Endothelial cell of umbilical vein (primary cell): ENCODE data around the gene ITPR2. TPM values are rescaled to one million over a fixed set of nuclear protein-coding genes. Genes with fewer than 3 reads are reported as not detected.

Source experiments
- BruUV-seq: library from RNA; stranded (reverse); fragments of 400-500 nt; replicated peaks from 2 replicates; lab custom pipeline; 2021; lab: Mats Ljungman, UMichigan
- CTCF ChIA-PET: fragments of 300-600, 350-600 bp; sonication (Branson Sonifier 250); formaldehyde crosslinking; loops from one replicate; lab custom pipeline; 2021; ENCODE audit warnings: antibody characterized with exemption, inconsistent platforms; lab: Charles Lee
- POLR2A ChIA-PET: fragments of 300-600, 350-600 bp; sonication (Branson Sonifier 250); formaldehyde crosslinking; loops from one replicate; lab custom pipeline; 2021; ENCODE audit warnings: antibody characterized with exemption, inconsistent platforms; lab: Charles Lee
- DNase-seq: peaks from one replicate; pipeline ENCODE4 v3.0.0-alpha.2; 2011; ENCODE audit warnings: low read depth, low spot score
- FAIRE-seq: peaks from 2 replicates; lab custom pipeline; 2011; peaks lifted over from hg19 to GRCh38; lab: Jason Lieb, UNC
- H2AFZ ChIP-seq: 2 replicates; pipeline ENCODE4 v1.6.0; 2012; ENCODE audit warnings: low read depth, low read length, control low read depth, inconsistent platforms
- H3K27ac ChIP-seq: 2 replicates; pipeline ENCODE4 v1.5.1; 2011; ENCODE audit warnings: low read depth, mild to moderate bottlenecking, control low read depth, low read length, moderate library complexity; ENCODE audit not compliant: insufficient read depth
- H3K27me3 ChIP-seq, 2 experiments: 2 replicates each; pipeline versions ENCODE4 v1.6.0 to v1.6.1; 2011; ENCODE audit warnings: low read length in 2 of 2, mixed read lengths in 1 of 2; ENCODE audit not compliant: control insufficient read depth in 2 of 2, insufficient read depth in 2 of 2
- H3K36me3 ChIP-seq, 2 experiments: 2 replicates in 1 of 2; 3 replicates in 1 of 2; pipeline ENCODE4 v1.5.1; 2011; ENCODE audit warnings: low read length in 2 of 2, mild to moderate bottlenecking in 1 of 2, moderate library complexity in 1 of 2; ENCODE audit not compliant: control insufficient read depth in 2 of 2, insufficient read depth in 2 of 2; ENCODE audit errors: extremely low read depth in 1 of 2
- H3K4me1 ChIP-seq: 3 replicates; pipeline ENCODE4 v1.5.1; 2011; ENCODE audit warnings: mild to moderate bottlenecking, low read length; ENCODE audit not compliant: control insufficient read depth, insufficient read depth; ENCODE audit errors: extremely low read depth
- H3K4me2 ChIP-seq: 2 replicates; pipeline ENCODE4 v1.6.1; 2011; ENCODE audit warnings: low read length, control low read depth, mixed read lengths; ENCODE audit not compliant: insufficient read depth
- H3K4me3 ChIP-seq, 3 experiments: fragments of 200-600 bp in 1 of 3; sonication (generic), shearing (Covaris generic) in 1 of 3; replicated peaks in 1 of 3; 2 replicates each; pipeline ENCODE4 v1.5.1; 2011 to 2016; ENCODE audit warnings: control low read depth in 3 of 3, low read length in 3 of 3, mild to moderate bottlenecking in 2 of 3, inconsistent platforms in 1 of 3, low read depth in 1 of 3, moderate library complexity in 1 of 3; ENCODE audit not compliant: insufficient read depth in 1 of 3
- H3K79me2 ChIP-seq: 2 replicates; pipeline ENCODE4 v1.6.0; 2012; ENCODE audit warnings: low read length, inconsistent platforms; ENCODE audit not compliant: control insufficient read depth, insufficient read depth
- H3K9ac ChIP-seq: replicated peaks from 2 replicates; pipeline ENCODE3; 2011; ENCODE audit warnings: low read length, control low read depth; ENCODE audit not compliant: insufficient read depth; ENCODE audit errors: extremely low read depth
- H3K9me1 ChIP-seq: replicated peaks from 3 replicates; pipeline ENCODE4 v1.6.0; 2011; ENCODE audit warnings: mild to moderate bottlenecking, low read length; ENCODE audit not compliant: control insufficient read depth, insufficient read depth; ENCODE audit errors: extremely low read depth
- H3K9me3 ChIP-seq: replicated peaks from 2 replicates; pipeline ENCODE4 v1.5.1; 2012; ENCODE audit warnings: low read length, inconsistent platforms; ENCODE audit not compliant: control insufficient read depth, insufficient read depth
- H4K20me1 ChIP-seq: replicated peaks from 2 replicates; pipeline ENCODE3; 2011; ENCODE audit warnings: mild to moderate bottlenecking, low read length; ENCODE audit not compliant: control insufficient read depth, insufficient read depth; ENCODE audit errors: extremely low read depth
- CTCF ChIP-seq, 2 donors: IDR thresholded peaks; 1 replicate in 1 of 2; 2 replicates in 1 of 2; pipeline ENCODE4 v1.5.1; 2011; ENCODE audit warnings: low read length in 2 of 2, mild to moderate bottlenecking in 2 of 2, moderate library complexity in 2 of 2, control low read depth in 1 of 2, inconsistent platforms in 1 of 2, low read depth in 1 of 2; ENCODE audit not compliant: insufficient read depth in 1 of 2; ENCODE audit errors: extremely low read depth in 1 of 2
- EZH2 ChIP-seq: IDR thresholded peaks from 2 replicates; pipeline ENCODE4 v1.6.1; 2012; ENCODE audit warnings: borderline replicate concordance, low read depth, mild to moderate bottlenecking, moderate library complexity, low read length, inconsistent platforms; ENCODE audit not compliant: severe bottlenecking
- FOS ChIP-seq: IDR thresholded peaks from 2 replicates; pipeline ENCODE4 v1.6.1; 2011; ENCODE audit warnings: mild to moderate bottlenecking, low read length, moderate library complexity, borderline replicate concordance; ENCODE audit not compliant: insufficient read depth
- GATA2 ChIP-seq: IDR thresholded peaks from 2 replicates; pipeline ENCODE4 v1.7.0; 2011; ENCODE audit warnings: low read depth, mild to moderate bottlenecking, moderate library complexity, mixed read lengths, low read length; ENCODE audit not compliant: insufficient read length, insufficient read depth
- JUN ChIP-seq: IDR thresholded peaks from 2 replicates; pipeline ENCODE4 v1.6.1; 2011; ENCODE audit warnings: borderline replicate concordance, low read depth; ENCODE audit not compliant: insufficient read length, insufficient read depth
- MYC ChIP-seq: IDR thresholded peaks from one replicate; pipeline ENCODE4 v1.6.1; 2011; ENCODE audit warnings: mild to moderate bottlenecking, low read depth, low read length
- POLR2A ChIP-seq: IDR thresholded peaks from 2 replicates; pipeline ENCODE4 v1.6.1; 2012; ENCODE audit warnings: low read depth, mild to moderate bottlenecking, control low read depth, low read length
- POLR2AphosphoS5 ChIP-seq: IDR thresholded peaks from 2 replicates; pipeline ENCODE4 v1.6.1; 2012; ENCODE audit warnings: low read depth, mild to moderate bottlenecking, control low read depth, low read length, moderate library complexity; ENCODE audit not compliant: insufficient read depth
- dilution Hi-C: fragments of 300-500 bp; cut with MboI; formaldehyde crosslinking; loops from one replicate; pipeline ENCODE4 v1.15.0; 2019; ENCODE audit warnings: low sequenced_read_pairs; ENCODE audit not compliant: extremely low pct_ligation_motif_present
- intact Hi-C: fragments of 100-400 bp; cut with micrococcal nuclease; formaldehyde crosslinking; loops from one replicate; pipeline ENCODE4 v1.10.0; 2022
- polyA plus RNA-seq, 4 experiments: library from polyadenylated mRNA; depleted of rRNA in 3 of 4; stranded (reverse) in 3 of 4; unstranded in 1 of 4; fragments of >200 nt; gene quantifications; 2 replicates each; pipeline versions ENCODE4 v1.2.1 to v1.2.3, GENCODE V29; 2011 to 2012; ENCODE audit warnings: missing spikeins in 1 of 4
- total RNA-seq: library from RNA; stranded (reverse); gene quantifications from 2 replicates; pipeline ENCODE4 v1.2.3, GENCODE V29; 2021
- TF ChIP-seq, protein P1 (sequence below): IDR thresholded peaks from 2 replicates; pipeline ENCODE4 v1.6.1; 2011; ENCODE audit not compliant: insufficient read depth, insufficient read length

The ITPR2 gene
- total and polyA plus RNA-seq, 2 donors (not counting 3 experiments of a cell fraction or from before 2014, with no cell fraction given): 16.2 to 86.8 TPM

- no peak overlapping the region for H3K9ac ChIP-seq
- H3K36me3 ChIP-seq: peaks cover 2 to 5% of the 10 kb centered on the region in 2 experiments
- no peaks in the 10 kb centered on the region for H3K79me2 ChIP-seq
- no peak for TF ChIP-seq POLR2AphosphoS5
- TF ChIP-seq FOS: no peak
- TF ChIP-seq EZH2: no peak
- no peak for TF ChIP-seq JUN
- TF ChIP-seq CTCF (IDR thresholded peaks at IDR 0.05; ENCODE audit: extremely low read depth in 1 of 2, insufficient read depth in 1 of 2, low read depth in 1 of 2, low read length in 2 of 2): no peak
- TF ChIP-seq, protein P1, sequence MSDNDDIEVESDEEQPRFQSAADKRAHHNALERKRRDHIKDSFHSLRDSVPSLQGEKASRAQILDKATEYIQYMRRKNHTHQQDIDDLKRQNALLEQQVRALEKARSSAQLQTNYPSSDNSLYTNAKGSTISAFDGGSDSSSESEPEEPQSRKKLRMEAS: no peak
- no peak for TF ChIP-seq MYC
- no peak for TF ChIP-seq GATA2
- TF ChIP-seq POLR2A: no peak
- BruUV-seq: no TSS peak
- POLR2A ChIA-PET: no interaction called here
- H3K4me3 ChIP-seq: no peak overlapping the region
- H3K9me1 ChIP-seq: no peaks in the 10 kb centered on the region
- H3K4me1 ChIP-seq: no peaks in the 10 kb centered on the region
- no peak overlapping the region for H3K27ac ChIP-seq
- DNase-seq: no peak
- no peak overlapping the region for H2AFZ ChIP-seq
- FAIRE-seq: no peak
- CTCF ChIA-PET: interaction anchor here (1.0 to 2.0 kb wide), 2 partner anchors 9 to 10 kb away, joined by 3 to 7 read pairs; no protein-coding TSS in a partner anchor
- no peaks in the 10 kb centered on the region for H3K27me3 ChIP-seq
- intact Hi-C loops: no loop called here
- no peaks in the 10 kb centered on the region for H3K9me3 ChIP-seq
- no peaks in the 10 kb centered on the region for H4K20me1 ChIP-seq
- no peak overlapping the region for H3K4me2 ChIP-seq
- dilution Hi-C loops: no loop called here
Measured at GRCh38 chr12:26534071-26534470, 298.9 kb downstream of the ITPR2 start.
